GM23338 (cell line): ENCODE measurements around the gene GPRC5B. TPM values are rescaled to one million over a fixed set of nuclear protein-coding genes. Genes with fewer than 3 reads are reported as not detected.

ENCODE experiments used
- ATAC-seq: fragments of 200-7000 bp; cut with Tn5 transposase; 3 replicates; pipeline ENCODE4 v1.9.1; 2020
- DNase-seq: peaks from one replicate; pipeline ENCODE4 v3.0.0-alpha.2; 2015; ENCODE audit warnings: low spot score
- H2AFZ ChIP-seq: fragments of 200-600 bp; sonication (generic); 2 replicates; pipeline ENCODE4 v1.8.0; 2016; ENCODE audit warnings: antibody characterized with exemption, mild to moderate bottlenecking, moderate library complexity
- H3F3A ChIP-seq: fragments of 200-600 bp; sonication (generic); replicated peaks from 2 replicates; pipeline ENCODE4 v1.8.0; 2017; ENCODE audit warnings: antibody characterized with exemption, mixed run types, low read depth
- H3K27ac ChIP-seq: fragments of 200-600 bp; sonication (generic); 2 replicates; pipeline ENCODE4 v1.6.1; 2016; ENCODE audit warnings: low read depth
- H3K27me3 ChIP-seq: fragments of 200-600 bp; sonication (generic); 2 replicates; pipeline ENCODE4 v1.8.0; 2016; ENCODE audit warnings: mild to moderate bottlenecking, mixed run types, moderate library complexity; ENCODE audit not compliant: insufficient read depth
- H3K36me3 ChIP-seq: fragments of 200-600 bp; sonication (generic); 2 replicates; pipeline ENCODE4 v1.8.0; 2016; ENCODE audit warnings: mild to moderate bottlenecking; ENCODE audit not compliant: insufficient read depth
- H3K4me1 ChIP-seq: fragments of 200-600 bp; sonication (generic); 2 replicates; pipeline ENCODE4 v1.8.0; 2016; ENCODE audit warnings: mild to moderate bottlenecking, moderate library complexity; ENCODE audit not compliant: insufficient read depth
- H3K4me2 ChIP-seq: fragments of 200-600 bp; sonication (generic); 2 replicates; pipeline ENCODE4 v1.7.1; 2017; ENCODE audit warnings: mixed run types
- H3K4me3 ChIP-seq: fragments of 200-600 bp; sonication (generic); 2 replicates; pipeline ENCODE4 v1.6.1; 2016; ENCODE audit warnings: mixed run types
- H3K79me2 ChIP-seq: fragments of 200-600 bp; sonication (generic); replicated peaks from 2 replicates; pipeline ENCODE4 v1.8.0; 2017; ENCODE audit warnings: mild to moderate bottlenecking; ENCODE audit not compliant: insufficient read depth
- H3K9me2 ChIP-seq: fragments of 200-600 bp; sonication (generic); 2 replicates; pipeline ENCODE4 v1.8.0; 2017; ENCODE audit not compliant: insufficient read depth
- H4K20me1 ChIP-seq: fragments of 200-600 bp; sonication (generic); replicated peaks from 2 replicates; pipeline ENCODE4 v1.8.0; 2017; ENCODE audit warnings: mild to moderate bottlenecking; ENCODE audit not compliant: insufficient read depth
- H3K27ac Mint-ChIP-seq: 2 replicates; pipeline ENCODE4 v1.8.0; 2020; ENCODE audit warnings: inconsistent platforms, mild to moderate bottlenecking, moderate library complexity, mixed read lengths
- H3K27me3 Mint-ChIP-seq: 3 replicates; pipeline ENCODE4 v1.8.0; 2022; ENCODE audit warnings: low read depth, mild to moderate bottlenecking, moderate library complexity, mixed read lengths, inconsistent platforms; ENCODE audit not compliant: insufficient read depth, poor library complexity
- H3K36me3 Mint-ChIP-seq: 3 replicates; pipeline ENCODE4 v1.8.0; 2021; ENCODE audit warnings: low read depth, mild to moderate bottlenecking, inconsistent platforms, moderate library complexity, mixed read lengths
- H3K4me1 Mint-ChIP-seq: 3 replicates; pipeline ENCODE4 v1.8.0; 2020; ENCODE audit warnings: mild to moderate bottlenecking, inconsistent platforms, mixed read lengths
- H3K4me3 Mint-ChIP-seq: 3 replicates; pipeline ENCODE4 v1.8.0; 2021; ENCODE audit warnings: moderate library complexity, mild to moderate bottlenecking, inconsistent platforms, mixed read lengths
- H3K9me3 Mint-ChIP-seq: 3 replicates; pipeline ENCODE4 v1.8.0; 2020; ENCODE audit warnings: moderate library complexity, mild to moderate bottlenecking, inconsistent platforms, mixed read lengths
- CREB1 ChIP-seq: fragments of 250-450 bp; sonication (Bioruptor Pico); IDR thresholded peaks from 2 replicates; pipeline ENCODE4 v1.5.0; 2020; ENCODE audit warnings: low read depth, mild to moderate bottlenecking, moderate library complexity
- CTCF ChIP-seq, 2 experiments: fragments of 200-600 bp in 1 of 2; sonication (generic) in 1 of 2; conservative IDR thresholded peaks; 2 replicates each; pipeline versions ENCODE4 v1.5.1 to v1.6.1; 2016 to 2017; ENCODE audit warnings: antibody characterized with exemption in 2 of 2, low read depth in 2 of 2, mild to moderate bottlenecking in 2 of 2, moderate library complexity in 1 of 2
- ETS1 ChIP-seq: IDR thresholded peaks from 2 replicates; pipeline ENCODE4 v1.6.1; 2016; ENCODE audit warnings: antibody characterized with exemption
- EZH2 ChIP-seq: fragments of 200-600 bp; sonication (generic); IDR thresholded peaks from one replicate; pipeline ENCODE4 v1.8.0; 2017; ENCODE audit warnings: antibody characterized with exemption, mild to moderate bottlenecking, low read depth; ENCODE audit not compliant: unreplicated experiment
- EZH2phosphoT487 ChIP-seq: fragments of 200-600 bp; sonication (generic); IDR thresholded peaks from one replicate; pipeline ENCODE4 v1.8.1; 2018; ENCODE audit warnings: antibody characterized with exemption; ENCODE audit not compliant: unreplicated experiment
- JUNB ChIP-seq: IDR thresholded peaks from one replicate; pipeline ENCODE4 v1.6.1; 2016; ENCODE audit warnings: antibody characterized with exemption; ENCODE audit not compliant: unreplicated experiment
- NANOG ChIP-seq: IDR thresholded peaks from 2 replicates; pipeline ENCODE4 v1.6.1; 2016; ENCODE audit warnings: antibody characterized with exemption, borderline replicate concordance
- POLR2AphosphoS5 ChIP-seq: IDR thresholded peaks from 2 replicates; pipeline ENCODE4 v1.6.1; 2016; ENCODE audit warnings: antibody characterized with exemption, low read depth
- REST ChIP-seq: IDR thresholded peaks from one replicate; pipeline ENCODE4 v1.6.1; 2018; ENCODE audit warnings: antibody characterized with exemption; ENCODE audit not compliant: unreplicated experiment
- STAT1 ChIP-seq: IDR thresholded peaks from one replicate; pipeline ENCODE4 v1.6.1; 2016; ENCODE audit warnings: antibody characterized with exemption; ENCODE audit not compliant: unreplicated experiment
- ZNF114 ChIP-seq: fragments of 250-450 bp; sonication (Bioruptor Pico); IDR thresholded peaks from 2 replicates; pipeline ENCODE4 v1.5.0; 2020; ENCODE audit warnings: mild to moderate bottlenecking, moderate library complexity
- ZNF331 ChIP-seq: fragments of 250-450 bp; sonication (Bioruptor Pico); IDR thresholded peaks from 2 replicates; pipeline ENCODE4 v1.5.0; 2020; ENCODE audit warnings: low read depth, mild to moderate bottlenecking, moderate library complexity
- ZNF462 ChIP-seq: fragments of 250-450 bp; sonication (Bioruptor Pico); IDR thresholded peaks from 2 replicates; pipeline ENCODE4 v1.5.0; 2020; ENCODE audit warnings: mild to moderate bottlenecking, moderate library complexity
- polyA plus RNA-seq: library from polyadenylated mRNA; unstranded; fragments of >200 nt; fragmentation: Nextera tagmentation; extraction: Ambion mirVana; gene quantifications from 2 replicates; pipeline ENCODE4 v1.2.1, GENCODE V29; 2016
- total RNA-seq: library from RNA; depleted of rRNA; stranded (reverse); fragments of >200 nt; shearing (Covaris generic); gene quantifications from 2 replicates; pipeline ENCODE4 v1.2.3, GENCODE V29; 2014

Gene GPRC5B
- total and polyA plus RNA-seq, 2 experiments from 2014 or later, result 70.9 to 82.5 TPM

GRCh38 chr16:19888834-19889233 is 4.2 kb upstream of the GPRC5B start:
- H4K20me1 ChIP-seq, result no peaks in the 10 kb centered on the region
- no peaks in the 10 kb centered on the region for H3K36me3 ChIP-seq
- Mint-ChIP-seq H3K4me1 (no peaks in the 10 kb centered on the region), H3K4me3 (no peak overlapping the region), H3K27me3 (peaks cover 15% of the 10 kb centered on the region), H3K9me3 (peaks cover 6% of the 10 kb centered on the region; the same call in 2 of the 3 replicates), H3K27ac (no peak overlapping the region), H3K36me3 (peaks cover 3% of the 10 kb centered on the region; the same call in 1 of the 3 replicates)
- no peaks in the 10 kb centered on the region for H3K9me2 ChIP-seq
- peaks cover under 1% of the 10 kb centered on the region; the same call in 1 of the 2 replicates for H3K79me2 ChIP-seq
- H3K4me1 ChIP-seq, result no peaks in the 10 kb centered on the region; the same call in 1 of the 2 replicates
- H3K4me2 ChIP-seq, result no peak overlapping the region
- TF ChIP-seq ZNF114 (no peak), EZH2 (no peak), NANOG (no peak), CTCF (conservative IDR thresholded peaks at IDR 0.05; ENCODE audit: low read depth in 2 of 2) (no peak), CREB1 (CRISPR knock-in tag) (no peak), ZNF462 (CRISPR knock-in tag) (no peak), REST (no peak), STAT1 (no peak), ETS1 (no peak), POLR2AphosphoS5 (no peak), EZH2phosphoT487 (no peak), JUNB (no peak), ZNF331 (CRISPR knock-in tag) (no peak)
- H3K27me3 ChIP-seq, result peaks cover 12% of the 10 kb centered on the region
- no peak overlapping the region for H3K27ac ChIP-seq
- no peak for DNase-seq
- H3F3A ChIP-seq, result no peaks in the 10 kb centered on the region
- H2AFZ ChIP-seq, result no peak overlapping the region
- H3K4me3 ChIP-seq, result no peak overlapping the region
- no peak for ATAC-seq
